EH (cell line): ENCODE data around the gene TSSK6.

ENCODE experiments used
- DNase-seq: peaks from one replicate; pipeline ENCODE4 v3.0.0-alpha.2; 2015; ENCODE audit warnings: low read depth

Gene TSSK6

GRCh38 chr19:19544954-19545591 is 29.7 kb upstream of the TSSK6 start:
- no peak for DNase-seq

DNA sequence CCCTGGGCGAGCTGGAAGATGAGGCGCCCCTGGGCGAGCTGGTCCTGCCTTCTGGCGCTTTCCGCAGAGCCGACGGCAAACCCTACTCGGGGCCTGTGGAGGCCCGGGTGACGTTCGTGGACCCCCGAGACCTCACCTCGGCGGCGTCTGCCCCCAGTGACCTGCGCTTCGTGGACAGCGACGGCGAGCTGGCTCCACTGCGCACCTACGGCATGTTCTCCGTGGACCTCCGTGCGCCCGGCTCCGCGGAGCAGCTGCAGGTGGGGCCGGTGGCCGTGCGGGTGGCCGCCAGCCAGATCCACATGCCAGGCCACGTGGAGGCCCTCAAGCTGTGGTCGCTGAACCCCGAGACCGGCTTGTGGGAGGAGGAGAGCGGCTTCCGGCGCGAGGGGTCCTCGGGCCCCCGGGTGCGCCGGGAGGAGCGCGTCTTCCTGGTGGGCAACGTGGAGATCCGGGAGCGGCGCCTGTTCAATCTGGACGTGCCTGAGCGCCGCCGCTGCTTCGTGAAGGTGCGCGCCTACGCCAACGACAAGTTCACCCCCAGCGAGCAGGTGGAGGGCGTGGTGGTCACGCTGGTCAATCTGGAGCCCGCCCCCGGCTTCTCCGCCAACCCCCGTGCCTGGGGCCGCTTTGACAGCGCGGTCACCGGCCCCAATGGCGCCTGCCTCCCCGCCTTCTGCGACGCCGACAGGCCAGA is 29.1 kb upstream of the TSSK6 start:
- no peak for DNase-seq

GRCh38 chr19:19543640-19544039 is 28.3 kb upstream of the TSSK6 start:
- DNase-seq, result no peak

DNA sequence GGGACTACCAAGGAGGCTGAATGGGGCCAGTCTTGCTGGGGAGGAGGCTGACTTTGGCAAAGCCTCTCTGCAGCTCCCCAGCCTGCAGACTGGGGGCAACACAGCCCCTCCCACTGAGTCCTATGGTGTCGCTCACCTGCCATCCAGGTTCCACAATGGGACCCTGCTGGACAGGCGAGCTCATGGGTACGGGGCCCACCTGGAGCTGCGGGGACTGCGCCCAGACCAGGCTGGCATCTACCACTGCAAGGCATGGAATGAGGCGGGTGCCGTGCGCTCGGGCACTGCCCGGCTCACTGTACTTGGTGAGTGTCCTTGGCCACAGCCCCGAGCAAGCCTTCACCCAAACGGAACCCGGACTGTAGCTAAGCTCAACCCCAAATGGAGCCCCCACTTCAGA is 27.8 kb upstream of the TSSK6 start:
- no peak for DNase-seq

DNA sequence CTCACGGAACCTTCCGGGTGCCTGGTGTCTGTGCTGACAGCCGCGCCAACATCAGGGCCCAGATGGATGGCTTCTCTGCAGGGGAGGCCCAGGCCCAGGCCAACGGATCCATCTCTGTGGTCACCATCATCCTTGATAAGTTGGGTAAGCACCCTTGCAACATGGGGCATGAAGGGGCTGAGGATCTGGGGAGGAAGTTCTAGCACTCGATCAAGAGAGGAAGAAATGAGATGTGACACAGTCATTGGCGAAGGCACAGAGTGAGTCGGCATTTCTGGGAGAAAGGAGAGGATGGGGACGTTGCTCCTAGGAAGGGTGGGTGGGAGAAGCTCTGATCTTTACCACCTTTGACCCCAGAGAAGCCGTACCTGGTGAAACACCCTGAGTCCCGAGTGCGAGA is 27.2 kb upstream of the TSSK6 start:
- DNase-seq, result no peak

DNA sequence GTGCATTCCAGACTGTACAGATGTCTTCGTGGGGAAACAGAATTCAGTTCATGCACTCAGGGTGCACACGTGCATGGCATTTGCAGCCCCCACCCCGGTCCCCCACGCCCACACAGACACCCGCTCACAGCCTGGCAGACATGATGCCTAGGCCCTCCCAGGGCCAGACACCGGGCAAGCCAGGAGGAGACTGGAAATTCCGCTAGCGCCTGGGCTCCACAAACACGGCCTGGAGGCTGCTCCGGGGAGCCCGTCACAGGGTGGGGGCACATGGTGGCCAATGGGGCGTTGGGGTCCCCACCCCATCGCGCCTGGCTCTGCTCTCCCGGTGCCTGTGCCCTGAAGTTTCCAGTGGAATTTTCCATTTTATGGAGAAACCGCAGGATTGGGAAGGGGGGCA is 26.3 kb upstream of the TSSK6 start:
- no peak for DNase-seq

GRCh38 chr19:19540715-19541515 is 25.6 kb upstream of the TSSK6 start:
- peak; percentile 60 for DNase-seq

DNA sequence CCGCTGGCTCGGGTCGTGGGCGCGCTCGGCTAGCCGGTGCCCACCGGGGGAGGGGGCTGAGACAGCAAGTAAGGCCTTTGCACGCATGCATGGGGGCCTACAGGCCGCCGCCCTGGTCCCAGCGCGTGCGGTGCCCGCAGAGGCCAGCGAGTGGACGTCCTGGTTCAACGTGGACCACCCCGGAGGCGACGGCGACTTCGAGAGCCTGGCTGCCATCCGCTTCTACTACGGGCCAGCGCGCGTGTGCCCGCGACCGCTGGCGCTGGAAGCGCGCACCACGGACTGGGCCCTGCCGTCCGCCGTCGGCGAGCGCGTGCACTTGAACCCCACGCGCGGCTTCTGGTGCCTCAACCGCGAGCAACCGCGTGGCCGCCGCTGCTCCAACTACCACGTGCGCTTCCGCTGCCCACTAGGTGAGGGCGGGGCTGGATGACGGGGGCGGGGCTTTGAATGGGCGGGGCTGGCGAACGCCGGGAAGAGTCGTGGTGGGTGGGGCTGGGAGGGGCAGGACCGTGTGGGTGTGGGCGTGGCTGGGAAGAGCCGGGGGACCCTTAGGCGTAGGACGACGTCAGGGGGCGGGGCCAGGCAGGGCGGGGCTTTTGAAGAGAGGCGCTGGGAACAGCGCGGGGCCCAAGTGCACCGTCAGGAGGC is 24.8 kb upstream of the TSSK6 start:
- DNase-seq, result peak; percentile 64

GRCh38 chr19:19539698-19540063 is 24.3 kb upstream of the TSSK6 start:
- no peak for DNase-seq

DNA sequence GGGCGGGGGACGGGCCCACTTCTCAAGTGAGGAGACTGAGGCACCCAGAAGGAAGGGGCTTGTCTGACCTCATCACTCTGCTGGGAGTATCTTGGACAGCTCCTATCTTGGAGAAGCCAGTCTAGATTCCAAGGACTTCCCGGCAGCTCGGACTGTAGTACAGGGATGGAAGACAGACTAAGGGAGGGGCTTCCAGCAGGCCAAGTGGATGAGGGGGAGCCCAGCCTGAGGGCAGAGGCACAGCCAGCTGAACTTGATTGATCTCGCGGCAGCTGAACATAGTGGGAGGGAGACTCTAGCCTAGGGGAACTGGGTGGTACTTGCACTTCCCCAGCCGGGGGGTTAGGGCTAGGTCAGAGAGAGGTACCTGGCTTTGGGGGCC is 23.4 kb upstream of the TSSK6 start:
- peak; percentile 29 for DNase-seq

- peak; percentile 37 for DNase-seq
These were observed 22.9 kb upstream of the TSSK6 start, which contains the start of gene CILP2 for GRCh38 chr19:19538061-19538784. Gene CILP2 (plus strand): TSS chr19:19538265. CDS start chr19:19538350, 85 bp downstream.

GRCh38 chr19:19537075-19538048 is 22.0 kb upstream of the TSSK6 start:
- no peak for DNase-seq

GRCh38 chr19:19535311-19536191 is 20.2 kb upstream of the TSSK6 start:
- no peak for DNase-seq

GRCh38 chr19:19534556-19535265 is 19.4 kb upstream of the TSSK6 start:
- no peak for DNase-seq

DNA sequence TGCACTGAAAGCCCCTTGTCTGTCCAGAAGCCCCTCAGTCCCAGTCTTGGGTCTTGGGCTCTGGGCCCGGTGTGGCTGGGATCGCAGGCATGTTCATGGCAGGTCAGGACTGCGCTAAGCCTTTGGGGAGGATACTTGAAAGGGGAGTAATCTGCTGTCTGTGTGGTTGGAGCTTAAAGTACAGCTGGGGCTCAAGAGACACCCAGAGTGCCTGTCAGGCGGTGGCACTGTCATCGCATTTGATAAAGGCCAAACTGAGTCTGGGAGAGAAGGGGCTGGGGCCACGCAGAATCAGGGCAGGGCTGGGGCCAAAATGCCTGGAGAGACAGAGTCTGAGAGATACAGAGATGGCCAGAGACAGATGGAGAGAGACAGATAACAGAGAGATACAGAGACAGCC is 18.5 kb upstream of the TSSK6 start:
- no peak for DNase-seq

DNA sequence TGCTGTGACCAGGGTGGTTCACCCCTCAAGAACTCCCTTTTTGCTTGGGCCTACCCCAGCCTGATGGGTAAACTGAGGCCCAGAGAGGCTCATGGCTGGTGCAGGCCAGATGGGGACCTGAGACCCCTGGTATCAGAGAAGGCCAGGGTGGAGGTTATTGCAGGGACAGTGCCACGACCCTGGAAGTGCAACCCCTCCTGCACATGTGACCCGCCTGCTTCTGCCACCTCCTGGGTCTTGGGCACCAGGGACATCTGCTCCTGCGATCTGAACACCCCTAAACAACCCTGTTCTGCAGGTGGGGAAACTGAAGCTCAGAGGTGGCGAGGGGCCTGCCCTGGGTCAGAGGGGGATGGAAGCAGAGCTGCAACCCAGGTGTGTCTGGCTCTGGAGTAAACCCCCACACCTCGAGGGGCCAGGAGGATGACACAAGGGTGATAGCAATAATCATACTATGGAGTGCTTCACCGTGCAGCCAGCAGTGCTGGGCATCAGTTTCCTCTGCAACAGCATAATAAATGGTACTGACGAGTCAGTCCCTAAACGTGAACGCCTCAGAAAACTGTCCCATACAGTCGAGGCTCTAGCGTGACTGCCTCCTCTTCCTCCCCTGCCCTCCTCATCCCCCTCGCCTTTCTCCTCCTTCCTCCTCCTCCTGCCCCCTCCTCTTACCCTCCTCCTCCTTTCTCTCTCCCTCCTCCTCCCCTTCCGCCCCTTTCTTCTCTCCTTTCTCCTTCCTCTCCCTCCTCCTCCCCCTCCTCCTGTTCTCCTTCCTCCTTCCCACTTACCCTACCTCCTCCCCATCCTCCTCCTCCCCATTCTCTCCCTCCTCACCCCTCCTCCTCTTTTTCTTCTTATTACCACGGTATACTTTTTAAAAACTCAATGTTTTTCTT is 17.7 kb upstream of the TSSK6 start:
- no peak for DNase-seq

DNA sequence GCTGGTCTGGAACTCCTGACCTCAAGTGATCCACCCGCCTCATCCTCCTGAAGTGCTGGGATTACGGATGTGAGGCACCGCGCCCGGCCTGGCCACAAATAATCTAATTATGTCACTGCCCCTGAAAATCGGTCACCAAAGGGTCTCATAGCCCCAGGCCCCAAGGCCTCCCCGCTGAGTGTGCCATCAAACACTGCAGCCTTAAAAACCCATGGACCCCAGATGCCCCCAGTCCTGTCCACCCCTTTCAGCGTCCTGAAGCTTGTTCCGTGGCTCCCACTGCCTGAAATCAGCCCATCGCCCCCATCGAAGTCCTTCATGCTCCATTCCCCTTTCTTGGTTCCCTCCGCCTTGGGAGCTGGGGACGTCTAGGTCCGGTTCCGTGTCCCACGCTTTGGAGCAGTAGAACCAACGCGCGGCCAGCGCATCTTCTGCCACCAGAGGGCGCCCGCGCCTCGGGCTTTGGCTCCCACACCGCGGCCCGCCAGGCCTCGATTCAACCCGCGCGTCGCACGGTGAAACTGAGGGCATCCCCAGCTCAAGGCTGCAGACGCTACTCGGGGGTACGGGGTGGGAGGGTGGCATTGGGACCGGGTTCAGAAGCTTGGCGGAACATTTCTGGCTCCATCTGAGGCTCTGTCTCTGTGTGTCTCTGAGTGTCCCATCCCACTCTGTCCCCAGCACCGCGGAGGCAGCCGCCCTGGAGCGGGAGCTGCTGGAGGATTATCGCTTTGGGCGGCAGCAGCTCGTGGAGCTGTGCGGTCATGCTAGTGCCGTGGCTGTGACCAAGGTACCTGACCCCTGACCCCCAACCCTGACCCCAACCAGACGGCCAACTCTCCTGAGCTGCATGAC is 16.8 kb upstream of the TSSK6 start:
- DNase-seq, result peak; percentile 67
